HepG2 (cell line): ENCODE results near the gene JKAMP. TPM values are rescaled to one million over a fixed set of nuclear protein-coding genes. Genes with fewer than 3 reads are reported as not detected.

Experiments used
- BRD4 ChIP-seq: sonication (generic); formaldehyde crosslinking; IDR thresholded peaks from 2 replicates; pipeline ENCODE4 v1.4.0; 2020; ENCODE audit warnings: missing genetic modification reagents
- FOXC1 ChIP-seq: sonication (generic); formaldehyde crosslinking; IDR thresholded peaks from 2 replicates; pipeline ENCODE4 v1.8.0; 2022; ENCODE audit warnings: mild to moderate bottlenecking, missing genetic modification reagents, borderline replicate concordance
- FOXK2 ChIP-seq: fragments of 450-650 bp; IDR thresholded peaks from 2 replicates; pipeline ENCODE4 v1.6.1; 2016
- KAT8 ChIP-seq: IDR thresholded peaks from 2 replicates; pipeline ENCODE4 v1.6.1; 2016; ENCODE audit warnings: missing genetic modification reagents, missing compliant biosample characterization
- MEIS1 ChIP-seq: sonication (generic); formaldehyde crosslinking; IDR thresholded peaks from 2 replicates; pipeline ENCODE4 v1.9.0; 2021; ENCODE audit warnings: mild to moderate bottlenecking, missing genetic modification reagents, moderate library complexity, borderline replicate concordance
- NR1H2 ChIP-seq: sonication (generic); formaldehyde crosslinking; IDR thresholded peaks from 2 replicates; pipeline ENCODE4 v1.8.1; 2022; ENCODE audit warnings: low read depth, missing genetic modification reagents, borderline replicate concordance
- PHF21A ChIP-seq: sonication (generic); formaldehyde crosslinking; IDR thresholded peaks from 2 replicates; pipeline ENCODE4 v1.5.0; 2020; ENCODE audit warnings: mild to moderate bottlenecking, missing genetic modification reagents
- PRMT3 ChIP-seq: sonication (generic); formaldehyde crosslinking; IDR thresholded peaks from 2 replicates; pipeline ENCODE4 v1.8.1; 2022; ENCODE audit warnings: low read depth, mild to moderate bottlenecking, moderate library complexity, missing genetic modification reagents, borderline replicate concordance
- RBM39 ChIP-seq: fragments of 200-400 bp; formaldehyde crosslinking; IDR thresholded peaks from one replicate; pipeline ENCODE4 v1.6.1; 2018; ENCODE audit warnings: antibody characterized with exemption, mild to moderate bottlenecking, low read depth, low read length; ENCODE audit not compliant: poor library complexity, severe bottlenecking
- STAG1 ChIP-seq: sonication (generic); formaldehyde crosslinking; IDR thresholded peaks from 2 replicates; pipeline ENCODE4 v1.4.0; 2020; ENCODE audit warnings: missing genetic modification reagents
- TFDP2 ChIP-seq: sonication (generic); formaldehyde crosslinking; IDR thresholded peaks from 2 replicates; pipeline ENCODE4 v1.4.0; 2020; ENCODE audit warnings: missing genetic modification reagents
- ZFP41 ChIP-seq: sonication (generic); formaldehyde crosslinking; IDR thresholded peaks from 2 replicates; pipeline ENCODE4 v1.4.0; 2020; ENCODE audit warnings: mild to moderate bottlenecking, missing genetic modification reagents, borderline replicate concordance
- ZNF251 ChIP-seq: sonication (generic); formaldehyde crosslinking; IDR thresholded peaks from 2 replicates; pipeline ENCODE4 v1.9.0; 2021; ENCODE audit warnings: mild to moderate bottlenecking, missing genetic modification reagents
- ZNF501 ChIP-seq: sonication (generic); formaldehyde crosslinking; IDR thresholded peaks from 2 replicates; pipeline ENCODE4 v1.5.1; 2020; ENCODE audit warnings: mild to moderate bottlenecking, moderate library complexity, missing genetic modification reagents
- ZNF749 ChIP-seq: sonication (generic); formaldehyde crosslinking; IDR thresholded peaks from 2 replicates; pipeline ENCODE4 v1.8.0; 2022; ENCODE audit warnings: mild to moderate bottlenecking, missing genetic modification reagents, moderate library complexity, borderline replicate concordance
- polyA plus RNA-seq, 8 experiments: library from polyadenylated mRNA; depleted of rRNA in 3 of 8; stranded (reverse) in 7 of 8; unstranded in 1 of 8; fragments of >200 nt; fragmentation: Illumina TruSeq in 4 of 8; extraction: Trizol in 4 of 8; gene quantifications; 2 replicates each; pipeline versions ENCODE4 v1.2.1 to v1.2.3, GENCODE V29; 2011 to 2016; ENCODE audit warnings: low read depth in 4 of 8, missing spikeins in 1 of 8, mixed read lengths in 1 of 8; ENCODE audit not compliant: insufficient read depth in 1 of 8
- total RNA-seq, 5 experiments: library from RNA; depleted of rRNA; stranded (reverse); fragments of >200 nt; fragmentation: Illumina TruSeq; extraction: Trizol; gene quantifications; 2 replicates each; pipeline ENCODE4 v1.2.3, GENCODE V29; 2016; ENCODE audit warnings: low read depth in 1 of 5
- TF ChIP-seq, protein P1 (sequence below): sonication (generic); formaldehyde crosslinking; IDR thresholded peaks from 2 replicates; pipeline ENCODE4 v1.8.1; 2023; ENCODE audit warnings: missing genetic modification reagents, mild to moderate bottlenecking, borderline replicate concordance
- TF ChIP-seq, protein P2 (sequence below): IDR thresholded peaks from 2 replicates; pipeline ENCODE4 v1.6.1; 2016
- TF ChIP-seq, protein P3 (sequence below): IDR thresholded peaks from 2 replicates; pipeline ENCODE4 v1.6.1; 2016; ENCODE audit warnings: low read depth, missing genetic modification reagents, missing compliant biosample characterization
- TF ChIP-seq, protein P4 (sequence below): sonication (generic); formaldehyde crosslinking; IDR thresholded peaks from 2 replicates; pipeline ENCODE4 v1.8.0; 2023; ENCODE audit warnings: mild to moderate bottlenecking, missing genetic modification reagents

JKAMP gene
- total and polyA plus RNA-seq, 2 of the 13 experiments (the other 11 are each of a cell fraction or from before 2014, with no cell fraction given): 56.4 to 135 TPM

DNA sequence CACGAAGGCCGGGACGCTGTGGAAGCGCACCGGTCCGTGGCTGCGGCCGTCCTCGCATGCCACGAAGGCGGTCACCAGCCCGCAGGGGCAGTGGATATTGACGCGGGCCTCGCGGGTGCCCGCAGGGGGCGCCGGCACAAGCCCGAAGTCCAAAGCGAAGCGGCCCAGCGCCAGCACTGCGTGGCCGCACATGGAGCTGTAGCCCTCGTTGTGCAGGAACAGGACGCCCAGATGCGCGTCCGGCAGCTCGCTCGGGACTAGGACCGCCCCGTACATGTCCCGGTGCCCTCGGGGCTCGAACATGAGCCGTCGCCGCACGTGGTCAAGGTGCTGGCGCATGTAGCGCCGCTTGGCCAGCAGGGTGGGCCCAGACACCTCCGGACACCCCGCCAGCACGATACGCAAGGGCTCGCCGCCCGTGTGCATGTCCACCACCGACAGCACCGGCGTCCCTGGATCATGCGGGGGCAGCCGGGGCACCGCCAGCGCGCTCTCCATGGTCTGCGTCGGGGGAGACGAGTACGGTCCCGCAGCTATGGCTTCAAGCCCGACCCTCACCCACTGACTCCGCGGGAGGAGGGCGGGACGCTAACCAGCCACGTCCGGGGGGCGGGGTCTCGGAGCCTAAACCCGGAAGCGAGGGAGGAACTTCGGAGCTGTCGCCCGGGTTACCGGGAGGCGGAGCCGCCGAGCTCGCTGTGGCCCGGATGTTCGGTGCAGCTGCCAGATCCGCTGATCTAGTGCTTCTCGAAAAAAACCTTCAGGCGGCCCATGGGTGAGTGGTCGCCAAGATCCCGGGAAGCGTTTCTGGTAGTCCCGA, at the start of gene JKAMP, which contains the start of gene L3HYPDH (continued):
- TF ChIP-seq NR1H2 (CRISPR knock-in tag): no peak; the same call in 1 of the 2 replicates
- peak; percentile 99 for TF ChIP-seq ZNF501 (CRISPR knock-in tag)
- peak; percentile 83 for TF ChIP-seq KAT8 (CRISPR knock-in tag)
- peak; percentile 98 for TF ChIP-seq PRMT3 (CRISPR knock-in tag)
- TF ChIP-seq, protein P1, sequence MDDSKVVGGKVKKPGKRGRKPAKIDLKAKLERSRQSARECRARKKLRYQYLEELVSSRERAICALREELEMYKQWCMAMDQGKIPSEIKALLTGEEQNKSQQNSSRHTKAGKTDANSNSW (CRISPR knock-in tag): peak; percentile 90; the same call in 1 of the 2 replicates
- TF ChIP-seq MEIS1: peak; percentile 85
- TF ChIP-seq, protein P2, sequence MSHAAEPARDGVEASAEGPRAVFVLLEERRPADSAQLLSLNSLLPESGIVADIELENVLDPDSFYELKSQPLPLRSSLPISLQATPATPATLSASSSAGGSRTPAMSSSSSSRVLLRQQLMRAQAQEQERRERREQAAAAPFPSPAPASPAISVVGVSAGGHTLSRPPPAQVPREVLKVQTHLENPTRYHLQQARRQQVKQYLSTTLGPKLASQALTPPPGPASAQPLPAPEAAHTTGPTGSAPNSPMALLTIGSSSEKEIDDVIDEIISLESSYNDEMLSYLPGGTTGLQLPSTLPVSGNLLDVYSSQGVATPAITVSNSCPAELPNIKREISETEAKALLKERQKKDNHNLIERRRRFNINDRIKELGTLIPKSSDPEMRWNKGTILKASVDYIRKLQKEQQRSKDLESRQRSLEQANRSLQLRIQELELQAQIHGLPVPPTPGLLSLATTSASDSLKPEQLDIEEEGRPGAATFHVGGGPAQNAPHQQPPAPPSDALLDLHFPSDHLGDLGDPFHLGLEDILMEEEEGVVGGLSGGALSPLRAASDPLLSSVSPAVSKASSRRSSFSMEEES (CRISPR knock-in tag): peak; percentile 65
- TF ChIP-seq FOXC1 (CRISPR knock-in tag): peak; percentile 99
- TF ChIP-seq, protein P3, sequence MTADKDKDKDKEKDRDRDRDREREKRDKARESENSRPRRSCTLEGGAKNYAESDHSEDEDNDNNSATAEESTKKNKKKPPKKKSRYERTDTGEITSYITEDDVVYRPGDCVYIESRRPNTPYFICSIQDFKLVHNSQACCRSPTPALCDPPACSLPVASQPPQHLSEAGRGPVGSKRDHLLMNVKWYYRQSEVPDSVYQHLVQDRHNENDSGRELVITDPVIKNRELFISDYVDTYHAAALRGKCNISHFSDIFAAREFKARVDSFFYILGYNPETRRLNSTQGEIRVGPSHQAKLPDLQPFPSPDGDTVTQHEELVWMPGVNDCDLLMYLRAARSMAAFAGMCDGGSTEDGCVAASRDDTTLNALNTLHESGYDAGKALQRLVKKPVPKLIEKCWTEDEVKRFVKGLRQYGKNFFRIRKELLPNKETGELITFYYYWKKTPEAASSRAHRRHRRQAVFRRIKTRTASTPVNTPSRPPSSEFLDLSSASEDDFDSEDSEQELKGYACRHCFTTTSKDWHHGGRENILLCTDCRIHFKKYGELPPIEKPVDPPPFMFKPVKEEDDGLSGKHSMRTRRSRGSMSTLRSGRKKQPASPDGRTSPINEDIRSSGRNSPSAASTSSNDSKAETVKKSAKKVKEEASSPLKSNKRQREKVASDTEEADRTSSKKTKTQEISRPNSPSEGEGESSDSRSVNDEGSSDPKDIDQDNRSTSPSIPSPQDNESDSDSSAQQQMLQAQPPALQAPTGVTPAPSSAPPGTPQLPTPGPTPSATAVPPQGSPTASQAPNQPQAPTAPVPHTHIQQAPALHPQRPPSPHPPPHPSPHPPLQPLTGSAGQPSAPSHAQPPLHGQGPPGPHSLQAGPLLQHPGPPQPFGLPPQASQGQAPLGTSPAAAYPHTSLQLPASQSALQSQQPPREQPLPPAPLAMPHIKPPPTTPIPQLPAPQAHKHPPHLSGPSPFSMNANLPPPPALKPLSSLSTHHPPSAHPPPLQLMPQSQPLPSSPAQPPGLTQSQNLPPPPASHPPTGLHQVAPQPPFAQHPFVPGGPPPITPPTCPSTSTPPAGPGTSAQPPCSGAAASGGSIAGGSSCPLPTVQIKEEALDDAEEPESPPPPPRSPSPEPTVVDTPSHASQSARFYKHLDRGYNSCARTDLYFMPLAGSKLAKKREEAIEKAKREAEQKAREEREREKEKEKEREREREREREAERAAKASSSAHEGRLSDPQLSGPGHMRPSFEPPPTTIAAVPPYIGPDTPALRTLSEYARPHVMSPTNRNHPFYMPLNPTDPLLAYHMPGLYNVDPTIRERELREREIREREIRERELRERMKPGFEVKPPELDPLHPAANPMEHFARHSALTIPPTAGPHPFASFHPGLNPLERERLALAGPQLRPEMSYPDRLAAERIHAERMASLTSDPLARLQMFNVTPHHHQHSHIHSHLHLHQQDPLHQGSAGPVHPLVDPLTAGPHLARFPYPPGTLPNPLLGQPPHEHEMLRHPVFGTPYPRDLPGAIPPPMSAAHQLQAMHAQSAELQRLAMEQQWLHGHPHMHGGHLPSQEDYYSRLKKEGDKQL (CRISPR knock-in tag): 0 out of 2 replicates have a peak, but pooled peaks have one; percentile 16
- peak; percentile 76 for TF ChIP-seq RBM39
- peak; percentile 29; the same call in 1 of the 2 replicates for TF ChIP-seq STAG1
- TF ChIP-seq ZFP41 (CRISPR knock-in tag): peak; percentile 90; the same call in 1 of the 2 replicates
- no peak for TF ChIP-seq PHF21A (CRISPR knock-in tag)
- peak; percentile 97 for TF ChIP-seq ZNF749
- TF ChIP-seq BRD4: peak; percentile 92; the same call in 1 of the 2 replicates
- TF ChIP-seq, protein P4, sequence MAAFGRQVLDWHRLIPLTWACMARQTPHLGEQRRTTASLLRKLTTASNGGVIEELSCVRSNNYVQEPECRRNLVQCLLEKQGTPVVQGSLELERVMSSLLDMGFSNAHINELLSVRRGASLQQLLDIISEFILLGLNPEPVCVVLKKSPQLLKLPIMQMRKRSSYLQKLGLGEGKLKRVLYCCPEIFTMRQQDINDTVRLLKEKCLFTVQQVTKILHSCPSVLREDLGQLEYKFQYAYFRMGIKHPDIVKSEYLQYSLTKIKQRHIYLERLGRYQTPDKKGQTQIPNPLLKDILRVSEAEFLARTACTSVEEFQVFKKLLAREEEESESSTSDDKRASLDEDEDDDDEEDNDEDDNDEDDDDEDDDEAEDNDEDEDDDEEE (CRISPR knock-in tag): peak; percentile 99
- TF ChIP-seq TFDP2 (CRISPR knock-in tag): peak; percentile 83
- no peak for TF ChIP-seq ZNF251 (CRISPR knock-in tag)
- TF ChIP-seq FOXK2: no peak
